SU-DHL-6 (cell line): ENCODE data around the gene NTN3.

Experiments used
- CTCF ChIP-seq: fragments of 200-600 bp; sonication (generic); IDR thresholded peaks from one replicate; pipeline ENCODE4 v1.5.1; 2017; ENCODE audit warnings: antibody characterized with exemption, mild to moderate bottlenecking, low read length, moderate library complexity; ENCODE audit not compliant: insufficient read depth, poor library complexity, severe bottlenecking
- EZH2phosphoT487 ChIP-seq: fragments of 200-600 bp; sonication (generic), shearing (Covaris generic); conservative IDR thresholded peaks from 2 replicates; pipeline ENCODE4 v1.6.1; 2018; ENCODE audit warnings: mild to moderate bottlenecking, antibody characterized with exemption, low read length, moderate library complexity, mixed read lengths

- TF ChIP-seq CTCF, result no peak
- no peak for TF ChIP-seq EZH2phosphoT487
Measured at GRCh38 chr16:2490190-2491105, 19.4 kb downstream of the NTN3 start.
